ENCODE measurements around the gene TBK1. TPM values are rescaled to one million over a fixed set of nuclear protein-coding genes. Genes with fewer than 3 reads are reported as not detected.

The TBK1 gene
- total RNA-seq, 2 experiments from 2014 or later = 22.7 to 29.5 TPM

DNA sequence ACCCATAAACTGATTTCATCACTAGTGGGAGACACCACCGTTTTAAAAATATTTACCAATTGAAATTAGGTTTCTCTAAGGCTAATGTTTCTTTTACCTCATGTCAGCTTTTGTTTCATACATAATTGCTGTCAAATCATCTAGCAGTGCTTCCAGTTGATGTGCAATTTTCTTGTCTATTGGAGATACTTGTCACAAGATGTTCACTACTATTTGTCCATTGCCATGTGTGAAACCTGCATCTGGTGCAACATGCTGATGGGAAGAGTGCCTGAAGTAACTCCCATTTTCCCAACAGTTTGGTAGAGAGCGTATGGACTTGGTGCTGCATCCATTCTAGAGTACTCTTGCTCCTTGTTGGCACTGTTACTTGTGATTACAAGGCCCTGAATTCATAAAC, 38.0 kb upstream of the TBK1 start:
- no peak overlapping the region for H3K4me2 ChIP-seq (ENCODE audit: low read length)
- TF ChIP-seq CTCF (conservative IDR thresholded peaks at IDR 0.05; ENCODE audit: low read length) = no peak
- TF ChIP-seq EZH2phosphoT487 (IDR thresholded peaks at IDR 0.05; ENCODE audit: borderline replicate concordance, low read depth, low read length) = no peak
- H2AFZ ChIP-seq (ENCODE audit: low read length) = no peak overlapping the region
- no TSS peak for BruUV-seq (replicated peaks)
- H4K20me1 ChIP-seq (ENCODE audit: insufficient read depth, low read length) = peaks cover 7% of the 10 kb centered on the region; the same call in 1 of the 2 replicates
- POLR2A ChIA-PET = no interaction called here
- no peak overlapping the region for H3K27ac ChIP-seq (ENCODE audit: low read depth, low read length, poor library complexity, severe bottlenecking)
- no peak for DNase-seq (ENCODE audit: low spot score)
- intact Hi-C loops (cut with micrococcal nuclease; ENCODE audit: unreplicated experiment) = loop anchor here (2.0 kb wide), 1 partner anchor 17 kb away; no protein-coding TSS in a partner anchor
- no peak overlapping the region for H3K4me3 ChIP-seq (ENCODE audit: low read depth, low read length, poor library complexity, severe bottlenecking)
- H3K36me3 ChIP-seq (ENCODE audit: insufficient read depth, low read length) = peaks cover 93% of the 10 kb centered on the region
- H3K9me3 ChIP-seq (ENCODE audit: low read length) = no peaks in the 10 kb centered on the region
- no peaks in the 10 kb centered on the region for H3K4me1 ChIP-seq (ENCODE audit: insufficient read depth, low read length, poor library complexity, severe bottlenecking)
- no peaks in the 10 kb centered on the region for H3K9me2 ChIP-seq (ENCODE audit: insufficient read depth, low read length)
- CTCF ChIA-PET (ENCODE audit: unreplicated experiment) = no interaction called here
- H3K79me2 ChIP-seq (ENCODE audit: insufficient read depth, low read depth, low read length) = peaks cover 19% of the 10 kb centered on the region; the same call in 1 of the 2 replicates

DNA sequence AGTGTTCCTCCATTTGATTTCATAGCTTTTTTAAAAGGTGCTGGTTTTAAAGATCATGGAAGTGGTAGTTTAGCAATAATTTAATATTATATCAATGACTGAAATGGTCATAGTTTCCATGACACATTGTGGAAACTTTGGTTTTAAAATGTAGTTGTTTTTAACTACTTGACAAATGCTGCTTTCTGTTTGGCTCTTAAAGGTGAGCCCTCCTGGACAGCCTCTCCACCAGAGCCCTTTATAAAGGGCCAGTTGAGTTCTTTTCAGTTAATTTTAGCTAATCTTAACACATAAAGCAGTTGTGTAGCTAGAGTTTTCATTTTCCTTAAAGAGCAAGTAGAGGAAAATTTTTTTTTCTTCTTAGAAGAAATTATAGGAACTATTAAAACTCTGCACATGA, 33.7 kb upstream of the TBK1 start:
- no peak overlapping the region for H2AFZ ChIP-seq (ENCODE audit: low read length)
- H3K4me2 ChIP-seq (ENCODE audit: low read length) = no peak overlapping the region
- H3K36me3 ChIP-seq (ENCODE audit: insufficient read depth, low read length) = peaks cover 98% of the 10 kb centered on the region
- TF ChIP-seq CTCF (conservative IDR thresholded peaks at IDR 0.05; ENCODE audit: low read length) (no peak), EZH2phosphoT487 (IDR thresholded peaks at IDR 0.05; ENCODE audit: borderline replicate concordance, low read depth, low read length) (no peak)
- no peak overlapping the region for H3K4me3 ChIP-seq (ENCODE audit: low read depth, low read length, poor library complexity, severe bottlenecking)
- DNase-seq (ENCODE audit: low spot score) = no peak
- no peaks in the 10 kb centered on the region for H3K79me2 ChIP-seq (ENCODE audit: insufficient read depth, low read depth, low read length)
- POLR2A ChIA-PET = interaction anchor here (0.7 to 0.8 kb wide), 3 partner anchors 17 to 24 kb away, joined by 3 read pairs; no protein-coding TSS in a partner anchor
- H3K9me2 ChIP-seq (ENCODE audit: insufficient read depth, low read length) = no peaks in the 10 kb centered on the region
- intact Hi-C loops (cut with micrococcal nuclease; ENCODE audit: unreplicated experiment) = no loop called here
- H3K9me3 ChIP-seq (ENCODE audit: low read length) = no peaks in the 10 kb centered on the region
- no peaks in the 10 kb centered on the region for H3K4me1 ChIP-seq (ENCODE audit: insufficient read depth, low read length, poor library complexity, severe bottlenecking)
- CTCF ChIA-PET (ENCODE audit: unreplicated experiment) = no interaction called here
- H3K27ac ChIP-seq (ENCODE audit: low read depth, low read length, poor library complexity, severe bottlenecking) = no peak overlapping the region
- no TSS peak for BruUV-seq (replicated peaks)
- peaks cover under 1% of the 10 kb centered on the region; the same call in 1 of the 2 replicates for H4K20me1 ChIP-seq (ENCODE audit: insufficient read depth, low read length)

DNA sequence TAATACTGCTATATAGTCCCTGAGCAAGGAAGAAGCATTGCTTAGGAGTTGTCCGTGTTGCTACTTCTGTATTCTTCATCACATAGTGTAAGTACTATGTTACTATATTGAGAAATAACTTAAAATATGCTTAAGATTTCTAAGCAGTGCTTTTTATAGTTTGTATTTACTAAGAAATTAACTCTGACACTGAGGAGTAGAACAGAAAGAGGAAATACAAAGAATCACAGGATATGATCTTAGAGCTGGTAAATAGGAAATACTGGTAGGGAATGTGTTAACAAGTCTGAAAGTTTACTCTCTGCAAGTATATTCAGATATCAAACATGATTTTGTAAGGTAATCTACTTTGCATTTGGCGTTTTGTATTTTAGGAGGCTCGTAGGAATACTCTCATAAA, 32.2 kb upstream of the TBK1 start:
- Histone ChIP-seq H3K9me3 (ENCODE audit: low read length) (no peaks in the 10 kb centered on the region), H3K9me2 (ENCODE audit: insufficient read depth, low read length) (no peaks in the 10 kb centered on the region), H3K4me1 (ENCODE audit: insufficient read depth, low read length, poor library complexity, severe bottlenecking) (no peaks in the 10 kb centered on the region), H2AFZ (ENCODE audit: low read length) (no peak overlapping the region), H3K4me3 (ENCODE audit: low read depth, low read length, poor library complexity, severe bottlenecking) (no peak overlapping the region), H3K36me3 (ENCODE audit: insufficient read depth, low read length) (peaks cover 98% of the 10 kb centered on the region), H4K20me1 (ENCODE audit: insufficient read depth, low read length) (no peaks in the 10 kb centered on the region; the same call in 1 of the 2 replicates), H3K4me2 (ENCODE audit: low read length) (no peak overlapping the region), H3K79me2 (ENCODE audit: insufficient read depth, low read depth, low read length) (no peaks in the 10 kb centered on the region), H3K27ac (ENCODE audit: low read depth, low read length, poor library complexity, severe bottlenecking) (no peak overlapping the region)
- POLR2A ChIA-PET = no interaction called here
- intact Hi-C loops (cut with micrococcal nuclease; ENCODE audit: unreplicated experiment) = no loop called here
- no TSS peak for BruUV-seq (replicated peaks)
- no peak for DNase-seq (ENCODE audit: low spot score)
- CTCF ChIA-PET (ENCODE audit: unreplicated experiment) = no interaction called here
- TF ChIP-seq EZH2phosphoT487 (IDR thresholded peaks at IDR 0.05; ENCODE audit: borderline replicate concordance, low read depth, low read length) (no peak), CTCF (conservative IDR thresholded peaks at IDR 0.05; ENCODE audit: low read length) (no peak)

Measured in OCI-LY7 (cell line).